ENCODE measurements around the gene COIL. TPM values are rescaled to one million over a fixed set of nuclear protein-coding genes. Genes with fewer than 3 reads are reported as not detected.

The COIL gene
- total RNA-seq, 1 donor from 2014 or later: 20.6 TPM

- Histone ChIP-seq H3K9ac (ENCODE audit: low read length) (no peak overlapping the region), H3K4me3 (ENCODE audit: insufficient read depth, low read depth, low read length) (no peak overlapping the region), H4K20me1 (ENCODE audit: insufficient read depth, low read length) (no peaks in the 10 kb centered on the region), H3K27ac (ENCODE audit: low read depth, low read length) (no peak overlapping the region), H2AFZ (ENCODE audit: low read depth, low read length) (no peak overlapping the region), H3K79me2 (ENCODE audit: insufficient read depth, low read length) (no peaks in the 10 kb centered on the region), H3K4me2 (ENCODE audit: low read length) (no peak overlapping the region), H3K27me3 (ENCODE audit: insufficient read depth, low read length) (peaks cover 2% of the 10 kb centered on the region), H3K36me3 (ENCODE audit: insufficient read depth, low read length) (no peaks in the 10 kb centered on the region), H3K9me3 (ENCODE audit: insufficient read depth, low read depth, low read length) (no peaks in the 10 kb centered on the region), H3K4me1 (ENCODE audit: insufficient read depth, low read length) (no peaks in the 10 kb centered on the region)
- Mint-ChIP-seq H3K9me3 (ENCODE audit: unreplicated experiment) (no peaks in the 10 kb centered on the region), H3K36me3 (ENCODE audit: low read depth, unreplicated experiment) (no peaks in the 10 kb centered on the region), H3K4me3 (ENCODE audit: unreplicated experiment) (no peak overlapping the region), H3K27ac (ENCODE audit: unreplicated experiment) (no peak overlapping the region), H3K4me1 (ENCODE audit: low read depth, unreplicated experiment) (no peaks in the 10 kb centered on the region), H3K27me3 (ENCODE audit: low read depth, unreplicated experiment) (no peaks in the 10 kb centered on the region)
- no peak for FAIRE-seq
- DNase-seq (ENCODE audit: low read depth): peak; percentile 15
- no peak for TF ChIP-seq EZH2 (IDR thresholded peaks at IDR 0.05; ENCODE audit: insufficient read depth, low read length)
- TF ChIP-seq CTCF (IDR thresholded peaks at IDR 0.05; ENCODE audit: insufficient read depth, low read depth, low read length): peak; percentile 61
Measured at GRCh38 chr17:57009737-57010445, 49.0 kb upstream of the COIL start.

GRCh38 chr17:57008958-57009357 lies 48.1 kb upstream of the COIL start:
- H3K4me1 Mint-ChIP-seq (ENCODE audit: low read depth, unreplicated experiment): no peaks in the 10 kb centered on the region
- no peaks in the 10 kb centered on the region for H3K9me3 Mint-ChIP-seq (ENCODE audit: unreplicated experiment)
- Histone ChIP-seq H3K27ac (ENCODE audit: low read depth, low read length) (no peak overlapping the region), H3K79me2 (ENCODE audit: insufficient read depth, low read length) (no peaks in the 10 kb centered on the region), H3K4me3 (ENCODE audit: insufficient read depth, low read depth, low read length) (no peak overlapping the region), H3K36me3 (ENCODE audit: insufficient read depth, low read length) (no peaks in the 10 kb centered on the region), H3K27me3 (ENCODE audit: insufficient read depth, low read length) (peaks cover 2% of the 10 kb centered on the region), H4K20me1 (ENCODE audit: insufficient read depth, low read length) (no peaks in the 10 kb centered on the region), H3K9ac (ENCODE audit: low read length) (no peak overlapping the region), H2AFZ (ENCODE audit: low read depth, low read length) (no peak overlapping the region), H3K4me2 (ENCODE audit: low read length) (no peak overlapping the region), H3K9me3 (ENCODE audit: insufficient read depth, low read depth, low read length) (no peaks in the 10 kb centered on the region), H3K4me1 (ENCODE audit: insufficient read depth, low read length) (no peaks in the 10 kb centered on the region)
- H3K27ac Mint-ChIP-seq (ENCODE audit: unreplicated experiment): no peak overlapping the region
- DNase-seq (ENCODE audit: low read depth): no peak
- no peak for TF ChIP-seq EZH2 (IDR thresholded peaks at IDR 0.05; ENCODE audit: insufficient read depth, low read length)
- TF ChIP-seq CTCF (IDR thresholded peaks at IDR 0.05; ENCODE audit: insufficient read depth, low read depth, low read length): no peak
- no peaks in the 10 kb centered on the region for H3K27me3 Mint-ChIP-seq (ENCODE audit: low read depth, unreplicated experiment)
- H3K4me3 Mint-ChIP-seq (ENCODE audit: unreplicated experiment): no peak overlapping the region
- H3K36me3 Mint-ChIP-seq (ENCODE audit: low read depth, unreplicated experiment): no peaks in the 10 kb centered on the region
- no peak for FAIRE-seq

- Histone ChIP-seq H3K79me2 (ENCODE audit: insufficient read depth, low read length) (no peaks in the 10 kb centered on the region), H2AFZ (ENCODE audit: low read depth, low read length) (no peak overlapping the region), H4K20me1 (ENCODE audit: insufficient read depth, low read length) (no peaks in the 10 kb centered on the region), H3K27ac (ENCODE audit: low read depth, low read length) (no peak overlapping the region), H3K9me3 (ENCODE audit: insufficient read depth, low read depth, low read length) (no peaks in the 10 kb centered on the region), H3K27me3 (ENCODE audit: insufficient read depth, low read length) (peaks cover 2% of the 10 kb centered on the region), H3K4me2 (ENCODE audit: low read length) (no peak overlapping the region), H3K4me3 (ENCODE audit: insufficient read depth, low read depth, low read length) (no peak overlapping the region), H3K4me1 (ENCODE audit: insufficient read depth, low read length) (no peaks in the 10 kb centered on the region), H3K36me3 (ENCODE audit: insufficient read depth, low read length) (no peaks in the 10 kb centered on the region), H3K9ac (ENCODE audit: low read length) (no peak overlapping the region)
- no peak for FAIRE-seq
- Mint-ChIP-seq H3K4me3 (ENCODE audit: unreplicated experiment) (no peak overlapping the region), H3K27ac (ENCODE audit: unreplicated experiment) (no peak overlapping the region), H3K4me1 (ENCODE audit: low read depth, unreplicated experiment) (no peaks in the 10 kb centered on the region), H3K27me3 (ENCODE audit: low read depth, unreplicated experiment) (peaks cover 2% of the 10 kb centered on the region), H3K9me3 (ENCODE audit: unreplicated experiment) (peaks cover 4% of the 10 kb centered on the region), H3K36me3 (ENCODE audit: low read depth, unreplicated experiment) (peaks cover 20% of the 10 kb centered on the region)
- TF ChIP-seq EZH2 (IDR thresholded peaks at IDR 0.05; ENCODE audit: insufficient read depth, low read length) (no peak), CTCF (IDR thresholded peaks at IDR 0.05; ENCODE audit: insufficient read depth, low read depth, low read length) (no peak)
- no peak for DNase-seq (ENCODE audit: low read depth)
Measured at GRCh38 chr17:57006040-57006439, 45.2 kb upstream of the COIL start.
